Neural progenitor cell (in vitro differentiated cells): ENCODE data around the gene MAPK13.

Experiments
- CTCF ChIP-seq: fragments of 200-600 bp; sonication (generic); IDR thresholded peaks from 2 replicates; pipeline ENCODE4 v1.5.1; 2017; ENCODE audit warnings: antibody characterized with exemption, mild to moderate bottlenecking
- EZH2 ChIP-seq: fragments of 200-600 bp; sonication (generic); IDR thresholded peaks from 2 replicates; pipeline ENCODE4 v1.6.1; 2017; ENCODE audit warnings: antibody characterized with exemption, mild to moderate bottlenecking, moderate library complexity
- EZH2phosphoT487 ChIP-seq: fragments of 200-600 bp; sonication (generic); IDR thresholded peaks from 2 replicates; pipeline ENCODE4 v1.6.1; 2017; ENCODE audit warnings: antibody characterized with exemption

- TF ChIP-seq CTCF (no peak), EZH2 (no peak), EZH2phosphoT487 (no peak)
These were observed 29.9 kb downstream of the MAPK13 start for GRCh38 chr6:36160147-36160760.
